SK-N-SH treated with all-trans-retinoic acid at 6 μM for 48 hours (cell line): ENCODE results near the gene ROBO2.

Experiments
- ATAC-seq: fragments of 200-7000 bp; cut with Tn5 transposase; 3 replicates; pipeline ENCODE4 v1.9.1; 2020; ENCODE audit warnings: mild to moderate bottlenecking, moderate library complexity
- ARNTL ChIP-seq: fragments of 450-650 bp; formaldehyde crosslinking; IDR thresholded peaks from 2 replicates; pipeline ENCODE4 v1.5.0; 2020; ENCODE audit warnings: low read depth, mild to moderate bottlenecking, moderate library complexity, borderline replicate concordance
- BACH2 ChIP-seq: fragments of 250-450 bp; sonication (Bioruptor Pico); IDR thresholded peaks from 2 replicates; pipeline ENCODE4 v1.9.0; 2021; ENCODE audit warnings: mild to moderate bottlenecking, borderline replicate concordance
- CSDC2 ChIP-seq: fragments of 250-450 bp; sonication (Bioruptor Pico); IDR thresholded peaks from 2 replicates; pipeline ENCODE4 v1.5.0; 2020; ENCODE audit warnings: mild to moderate bottlenecking, moderate library complexity
- ESRRG ChIP-seq: fragments of 250-450 bp; sonication (Bioruptor Pico); IDR thresholded peaks from 2 replicates; pipeline ENCODE4 v1.6.1; 2021; ENCODE audit warnings: mild to moderate bottlenecking
- ISL1 ChIP-seq: fragments of 250-450 bp; sonication (Bioruptor Pico); IDR thresholded peaks from 2 replicates; pipeline ENCODE4 v2.1.2; 2022; ENCODE audit warnings: mild to moderate bottlenecking, moderate library complexity
- OSR1 ChIP-seq: fragments of 250-450 bp; sonication (Bioruptor Pico); IDR thresholded peaks from 2 replicates; pipeline ENCODE4 v1.8.0; 2022; ENCODE audit warnings: moderate library complexity, mild to moderate bottlenecking, inconsistent platforms
- SNAI2 ChIP-seq: fragments of 250-450 bp; sonication (Bioruptor Pico); IDR thresholded peaks from 2 replicates; pipeline ENCODE4 v1.5.0; 2020; ENCODE audit warnings: mild to moderate bottlenecking, moderate library complexity
- TCF4 ChIP-seq: fragments of 250-450 bp; sonication (Bioruptor Pico); IDR thresholded peaks from 2 replicates; pipeline ENCODE4 v1.8.0; 2021; ENCODE audit warnings: mild to moderate bottlenecking, moderate library complexity, borderline replicate concordance
- TOX ChIP-seq: fragments of 250-450 bp; sonication (Bioruptor Pico); IDR thresholded peaks from 2 replicates; pipeline ENCODE4 v1.8.0; 2021; ENCODE audit warnings: mild to moderate bottlenecking, moderate library complexity, borderline replicate concordance
- ZC3H10 ChIP-seq: fragments of 250-450 bp; sonication (Bioruptor Pico); IDR thresholded peaks from 2 replicates; pipeline ENCODE4 v1.5.1; 2021; ENCODE audit warnings: mild to moderate bottlenecking, moderate library complexity
- ZFP3 ChIP-seq: fragments of 250-450 bp; sonication (Bioruptor Pico); IDR thresholded peaks from 2 replicates; pipeline ENCODE4 v1.5.0; 2020; ENCODE audit warnings: mild to moderate bottlenecking, moderate library complexity
- ZFP30 ChIP-seq: fragments of 450-650 bp; formaldehyde crosslinking; IDR thresholded peaks from 2 replicates; pipeline ENCODE4 v1.5.0; 2022; ENCODE audit warnings: mild to moderate bottlenecking, moderate library complexity
- ZNF565 ChIP-seq: fragments of 450-650 bp; formaldehyde crosslinking; conservative IDR thresholded peaks from 2 replicates; pipeline ENCODE4 v1.5.0; 2020; ENCODE audit warnings: low read depth, mild to moderate bottlenecking, moderate library complexity
- ZNF70 ChIP-seq: fragments of 450-650 bp; formaldehyde crosslinking; IDR thresholded peaks from 2 replicates; pipeline ENCODE4 v1.5.0; 2020; ENCODE audit warnings: mild to moderate bottlenecking, moderate library complexity
- ZNF8 ChIP-seq: fragments of 450-650 bp; formaldehyde crosslinking; IDR thresholded peaks from 2 replicates; pipeline ENCODE4 v1.5.0; 2020; ENCODE audit warnings: mild to moderate bottlenecking, moderate library complexity
- TF ChIP-seq, protein P1 (sequence below): fragments of 250-450 bp; sonication (Bioruptor Pico); IDR thresholded peaks from 2 replicates; pipeline ENCODE4 v1.5.1; 2021; ENCODE audit warnings: mild to moderate bottlenecking, moderate library complexity
- TF ChIP-seq, protein P2 (sequence below): fragments of 250-450 bp; sonication (Bioruptor Pico); IDR thresholded peaks from 2 replicates; pipeline ENCODE4 v1.8.0; 2021; ENCODE audit warnings: low read depth, mild to moderate bottlenecking, moderate library complexity, borderline replicate concordance
- TF ChIP-seq, protein P3 (sequence below): fragments of 250-450 bp; sonication (Bioruptor Pico); IDR thresholded peaks from 2 replicates; pipeline ENCODE4 v1.8.0; 2020; ENCODE audit warnings: mild to moderate bottlenecking, moderate library complexity, borderline replicate concordance
- TF ChIP-seq, protein P4 (sequence below): fragments of 250-450 bp; sonication (Bioruptor Pico); IDR thresholded peaks from 2 replicates; pipeline ENCODE4 v1.5.1; 2020; ENCODE audit warnings: low read depth, mild to moderate bottlenecking, moderate library complexity
- TF ChIP-seq, protein P5 (sequence below): fragments of 250-450 bp; sonication (Bioruptor Pico); IDR thresholded peaks from 2 replicates; pipeline ENCODE4 v1.5.0; 2020; ENCODE audit warnings: mild to moderate bottlenecking, moderate library complexity

ROBO2 gene

DNA sequence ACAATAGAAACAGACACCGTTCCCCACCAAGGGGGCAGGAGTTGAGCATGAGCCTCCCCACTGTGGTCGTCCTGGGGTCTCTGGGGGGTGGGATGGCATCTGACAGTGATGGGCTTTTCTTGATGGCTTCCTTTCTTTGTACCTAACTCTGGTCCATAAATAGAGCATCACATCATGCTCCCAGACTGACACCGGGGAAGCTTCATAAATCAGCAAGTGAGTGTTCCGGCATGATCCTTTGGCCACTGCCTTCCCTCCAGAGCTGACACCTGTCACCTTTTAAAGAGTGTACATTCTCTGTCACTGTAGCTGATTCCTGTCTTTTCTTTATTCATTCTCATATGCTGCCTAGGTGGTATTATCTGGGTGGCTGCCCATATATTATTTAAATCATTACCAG lies 129.9 kb downstream of the ROBO2 start:
- TF ChIP-seq, protein P1, sequence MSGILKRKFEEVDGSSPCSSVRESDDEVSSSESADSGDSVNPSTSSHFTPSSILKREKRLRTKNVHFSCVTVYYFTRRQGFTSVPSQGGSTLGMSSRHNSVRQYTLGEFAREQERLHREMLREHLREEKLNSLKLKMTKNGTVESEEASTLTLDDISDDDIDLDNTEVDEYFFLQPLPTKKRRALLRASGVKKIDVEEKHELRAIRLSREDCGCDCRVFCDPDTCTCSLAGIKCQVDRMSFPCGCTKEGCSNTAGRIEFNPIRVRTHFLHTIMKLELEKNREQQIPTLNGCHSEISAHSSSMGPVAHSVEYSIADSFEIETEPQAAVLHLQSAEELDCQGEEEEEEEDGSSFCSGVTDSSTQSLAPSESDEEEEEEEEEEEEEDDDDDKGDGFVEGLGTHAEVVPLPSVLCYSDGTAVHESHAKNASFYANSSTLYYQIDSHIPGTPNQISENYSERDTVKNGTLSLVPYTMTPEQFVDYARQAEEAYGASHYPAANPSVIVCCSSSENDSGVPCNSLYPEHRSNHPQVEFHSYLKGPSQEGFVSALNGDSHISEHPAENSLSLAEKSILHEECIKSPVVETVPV (CRISPR knock-in tag), result no peak
- TF ChIP-seq CSDC2 (CRISPR knock-in tag) (no peak), ISL1 (CRISPR knock-in tag) (no peak), ZNF8 (CRISPR knock-in tag) (no peak), ESRRG (CRISPR knock-in tag) (no peak), SNAI2 (CRISPR knock-in tag) (no peak), ZFP30 (CRISPR knock-in tag) (no peak), OSR1 (CRISPR knock-in tag) (no peak), ZNF70 (CRISPR knock-in tag) (no peak), BACH2 (CRISPR knock-in tag) (no peak), TOX (no peak), ZNF565 (CRISPR knock-in tag) (no peak), ZFP3 (CRISPR knock-in tag) (no peak), TCF4 (CRISPR knock-in tag) (no peak), ZC3H10 (CRISPR knock-in tag) (no peak), ARNTL (CRISPR knock-in tag) (no peak)
- TF ChIP-seq, protein P2, sequence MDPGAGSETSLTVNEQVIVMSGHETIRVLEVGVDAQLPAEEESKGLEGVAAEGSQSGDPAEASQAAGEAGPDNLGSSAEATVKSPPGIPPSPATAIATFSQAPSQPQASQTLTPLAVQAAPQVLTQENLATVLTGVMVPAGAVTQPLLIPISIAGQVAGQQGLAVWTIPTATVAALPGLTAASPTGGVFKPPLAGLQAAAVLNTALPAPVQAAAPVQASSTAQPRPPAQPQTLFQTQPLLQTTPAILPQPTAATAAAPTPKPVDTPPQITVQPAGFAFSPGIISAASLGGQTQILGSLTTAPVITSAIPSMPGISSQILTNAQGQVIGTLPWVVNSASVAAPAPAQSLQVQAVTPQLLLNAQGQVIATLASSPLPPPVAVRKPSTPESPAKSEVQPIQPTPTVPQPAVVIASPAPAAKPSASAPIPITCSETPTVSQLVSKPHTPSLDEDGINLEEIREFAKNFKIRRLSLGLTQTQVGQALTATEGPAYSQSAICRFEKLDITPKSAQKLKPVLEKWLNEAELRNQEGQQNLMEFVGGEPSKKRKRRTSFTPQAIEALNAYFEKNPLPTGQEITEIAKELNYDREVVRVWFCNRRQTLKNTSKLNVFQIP (CRISPR knock-in tag), result no peak
- TF ChIP-seq, protein P3, sequence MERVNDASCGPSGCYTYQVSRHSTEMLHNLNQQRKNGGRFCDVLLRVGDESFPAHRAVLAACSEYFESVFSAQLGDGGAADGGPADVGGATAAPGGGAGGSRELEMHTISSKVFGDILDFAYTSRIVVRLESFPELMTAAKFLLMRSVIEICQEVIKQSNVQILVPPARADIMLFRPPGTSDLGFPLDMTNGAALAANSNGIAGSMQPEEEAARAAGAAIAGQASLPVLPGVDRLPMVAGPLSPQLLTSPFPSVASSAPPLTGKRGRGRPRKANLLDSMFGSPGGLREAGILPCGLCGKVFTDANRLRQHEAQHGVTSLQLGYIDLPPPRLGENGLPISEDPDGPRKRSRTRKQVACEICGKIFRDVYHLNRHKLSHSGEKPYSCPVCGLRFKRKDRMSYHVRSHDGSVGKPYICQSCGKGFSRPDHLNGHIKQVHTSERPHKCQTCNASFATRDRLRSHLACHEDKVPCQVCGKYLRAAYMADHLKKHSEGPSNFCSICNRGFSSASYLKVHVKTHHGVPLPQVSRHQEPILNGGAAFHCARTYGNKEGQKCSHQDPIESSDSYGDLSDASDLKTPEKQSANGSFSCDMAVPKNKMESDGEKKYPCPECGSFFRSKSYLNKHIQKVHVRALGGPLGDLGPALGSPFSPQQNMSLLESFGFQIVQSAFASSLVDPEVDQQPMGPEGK (CRISPR knock-in tag), result no peak
- TF ChIP-seq, protein P4, sequence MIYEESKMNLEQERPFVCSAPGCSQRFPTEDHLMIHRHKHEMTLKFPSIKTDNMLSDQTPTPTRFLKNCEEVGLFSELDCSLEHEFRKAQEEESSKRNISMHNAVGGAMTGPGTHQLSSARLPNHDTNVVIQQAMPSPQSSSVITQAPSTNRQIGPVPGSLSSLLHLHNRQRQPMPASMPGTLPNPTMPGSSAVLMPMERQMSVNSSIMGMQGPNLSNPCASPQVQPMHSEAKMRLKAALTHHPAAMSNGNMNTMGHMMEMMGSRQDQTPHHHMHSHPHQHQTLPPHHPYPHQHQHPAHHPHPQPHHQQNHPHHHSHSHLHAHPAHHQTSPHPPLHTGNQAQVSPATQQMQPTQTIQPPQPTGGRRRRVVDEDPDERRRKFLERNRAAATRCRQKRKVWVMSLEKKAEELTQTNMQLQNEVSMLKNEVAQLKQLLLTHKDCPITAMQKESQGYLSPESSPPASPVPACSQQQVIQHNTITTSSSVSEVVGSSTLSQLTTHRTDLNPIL (CRISPR knock-in tag), result no peak
- TF ChIP-seq, protein P5, sequence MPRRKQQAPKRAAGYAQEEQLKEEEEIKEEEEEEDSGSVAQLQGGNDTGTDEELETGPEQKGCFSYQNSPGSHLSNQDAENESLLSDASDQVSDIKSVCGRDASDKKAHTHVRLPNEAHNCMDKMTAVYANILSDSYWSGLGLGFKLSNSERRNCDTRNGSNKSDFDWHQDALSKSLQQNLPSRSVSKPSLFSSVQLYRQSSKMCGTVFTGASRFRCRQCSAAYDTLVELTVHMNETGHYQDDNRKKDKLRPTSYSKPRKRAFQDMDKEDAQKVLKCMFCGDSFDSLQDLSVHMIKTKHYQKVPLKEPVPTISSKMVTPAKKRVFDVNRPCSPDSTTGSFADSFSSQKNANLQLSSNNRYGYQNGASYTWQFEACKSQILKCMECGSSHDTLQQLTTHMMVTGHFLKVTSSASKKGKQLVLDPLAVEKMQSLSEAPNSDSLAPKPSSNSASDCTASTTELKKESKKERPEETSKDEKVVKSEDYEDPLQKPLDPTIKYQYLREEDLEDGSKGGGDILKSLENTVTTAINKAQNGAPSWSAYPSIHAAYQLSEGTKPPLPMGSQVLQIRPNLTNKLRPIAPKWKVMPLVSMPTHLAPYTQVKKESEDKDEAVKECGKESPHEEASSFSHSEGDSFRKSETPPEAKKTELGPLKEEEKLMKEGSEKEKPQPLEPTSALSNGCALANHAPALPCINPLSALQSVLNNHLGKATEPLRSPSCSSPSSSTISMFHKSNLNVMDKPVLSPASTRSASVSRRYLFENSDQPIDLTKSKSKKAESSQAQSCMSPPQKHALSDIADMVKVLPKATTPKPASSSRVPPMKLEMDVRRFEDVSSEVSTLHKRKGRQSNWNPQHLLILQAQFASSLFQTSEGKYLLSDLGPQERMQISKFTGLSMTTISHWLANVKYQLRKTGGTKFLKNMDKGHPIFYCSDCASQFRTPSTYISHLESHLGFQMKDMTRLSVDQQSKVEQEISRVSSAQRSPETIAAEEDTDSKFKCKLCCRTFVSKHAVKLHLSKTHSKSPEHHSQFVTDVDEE, result no peak
- ATAC-seq, result no peak

DNA sequence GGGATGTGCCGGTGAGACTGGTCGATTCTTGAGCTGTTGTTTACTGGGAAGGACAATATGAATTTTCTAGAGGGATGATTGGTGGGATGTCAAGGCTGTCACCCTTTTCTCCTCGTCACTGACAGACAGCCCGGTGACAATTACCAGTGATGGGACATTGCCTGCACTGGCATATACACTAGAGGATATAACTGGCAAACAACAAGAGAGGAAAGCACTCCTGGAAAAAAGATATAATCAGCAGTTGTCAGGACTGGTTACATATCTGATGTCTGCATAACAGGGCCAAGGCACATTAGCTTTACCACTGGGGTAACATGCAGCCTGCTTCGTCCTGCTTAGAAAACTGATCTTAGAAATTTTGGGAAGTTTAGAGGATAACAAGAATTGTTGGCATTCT lies 131.1 kb downstream of the ROBO2 start:
- TF ChIP-seq TCF4 (CRISPR knock-in tag) (peak; percentile 57; the same call in 1 of the 2 replicates), ZC3H10 (CRISPR knock-in tag) (no peak), SNAI2 (CRISPR knock-in tag) (no peak), ESRRG (CRISPR knock-in tag) (no peak), ZNF8 (CRISPR knock-in tag) (no peak), TOX (no peak)
- TF ChIP-seq, protein P1 (CRISPR knock-in tag), result no peak
- TF ChIP-seq, protein P4 (CRISPR knock-in tag), result no peak
- TF ChIP-seq, protein P5, result peak; percentile 92; the same call in 1 of the 2 replicates
- ATAC-seq, result peak; percentile 49; the same call in 1 of the 3 replicates
